ENCODE data around the gene IL21R.
"Not testable (repeated sequence)": the region's sequence is repeated elsewhere in the genome, so short reads cannot be mapped to it uniquely, and the experiment has no call there.

Gene IL21R

GRCh38 chr16:27444015-27444414 lies 42.0 kb downstream of the IL21R start:
- DNase-seq (ENCODE audit: low read depth in 2 of 2) = no peak

- no peak for DNase-seq (ENCODE audit: low read depth in 2 of 2)
Measured at GRCh38 chr16:27444470-27444869, 42.5 kb downstream of the IL21R start.

GRCh38 chr16:27445502-27446175 lies 43.7 kb downstream of the IL21R start:
- DNase-seq (ENCODE audit: low read depth in 2 of 2) = no peak

- DNase-seq (ENCODE audit: low read depth in 2 of 2) = peak; percentile 59 to 71
Measured at GRCh38 chr16:27446721-27447120, 44.7 kb downstream of the IL21R start.

GRCh38 chr16:27447301-27447700 lies 45.3 kb downstream of the IL21R start:
- DNase-seq (ENCODE audit: low read depth in 2 of 2) = no peak

GRCh38 chr16:27448532-27449433 lies 46.8 kb downstream of the IL21R start:
- no peak for DNase-seq (ENCODE audit: low read depth in 2 of 2)

- peak; percentile 61 to 70 for DNase-seq (ENCODE audit: low read depth in 2 of 2)
Measured at GRCh38 chr16:27449434-27450195, 47.6 kb downstream of the IL21R start.

GRCh38 chr16:27450196-27450549 lies 48.2 kb downstream of the IL21R start:
- no peak for DNase-seq (ENCODE audit: low read depth in 2 of 2)

GRCh38 chr16:27452569-27453493 lies 50.9 kb downstream of the IL21R start:
- DNase-seq (ENCODE audit: low read depth in 2 of 2) = no peak

GRCh38 chr16:27453494-27453825 lies 51.5 kb downstream of the IL21R start:
- no peak for DNase-seq (ENCODE audit: low read depth in 2 of 2)

GRCh38 chr16:27455700-27456099 lies 53.7 kb downstream of the IL21R start:
- no peak for DNase-seq (ENCODE audit: low read depth in 2 of 2)

GRCh38 chr16:27457605-27457900 lies 55.6 kb downstream of the IL21R start:
- not testable (repeated sequence) for DNase-seq (ENCODE audit: low read depth in 2 of 2)

GRCh38 chr16:27458258-27458657 lies 56.3 kb downstream of the IL21R start:
- no peak for DNase-seq (ENCODE audit: low read depth in 2 of 2)

GRCh38 chr16:27458987-27459688 lies 57.2 kb downstream of the IL21R start:
- no peak for DNase-seq (ENCODE audit: low read depth in 2 of 2)

GRCh38 chr16:27460213-27460612 lies 58.2 kb downstream of the IL21R start:
- DNase-seq (ENCODE audit: low read depth in 2 of 2) = no peak

- no peak for DNase-seq (ENCODE audit: low read depth in 2 of 2)
Measured at GRCh38 chr16:27460663-27461482, 58.9 kb downstream of the IL21R start.

GRCh38 chr16:27461483-27462171 lies 59.7 kb downstream of the IL21R start:
- DNase-seq (ENCODE audit: low read depth in 2 of 2) = no peak

- no peak for DNase-seq (ENCODE audit: low read depth in 2 of 2)
Measured at GRCh38 chr16:27462200-27462845, 60.3 kb downstream of the IL21R start.

Data from stimulated activated CD8-positive, alpha-beta memory T cell treated with anti-CD3 and anti-CD28 coated beads, Interleukin-7, amount 100 ng/mL, for 1 hour (primary cell).